Type B pancreatic cell (in vitro differentiated cells): Measurements from ENCODE around the gene NUDCD3. TPM values are rescaled to one million over a fixed set of nuclear protein-coding genes. Genes with fewer than 3 reads are reported as not detected.

Experiments used
- DNase-seq: peaks from one replicate; pipeline ENCODE4 v3.0.0; 2021; ENCODE audit warnings: mixed read lengths; ENCODE audit not compliant: unreplicated experiment; ENCODE audit errors: extremely low spot score
- H3K27ac Mint-ChIP-seq: 2 replicates; pipeline ENCODE4 v1.8.0; 2021; ENCODE audit warnings: mild to moderate bottlenecking, mixed read lengths
- H3K27me3 Mint-ChIP-seq: 2 replicates; pipeline ENCODE4 v1.8.0; 2021; ENCODE audit warnings: mixed read lengths
- H3K36me3 Mint-ChIP-seq: 2 replicates; pipeline ENCODE4 v1.8.0; 2021; ENCODE audit warnings: mixed read lengths
- H3K4me1 Mint-ChIP-seq: one replicate; pipeline ENCODE4 v1.8.0; 2021; ENCODE audit warnings: mixed read lengths; ENCODE audit not compliant: unreplicated experiment
- H3K4me3 Mint-ChIP-seq: 2 replicates; pipeline ENCODE4 v1.8.0; 2021; ENCODE audit warnings: mild to moderate bottlenecking, mixed read lengths
- H3K9me3 Mint-ChIP-seq: 2 replicates; pipeline ENCODE4 v1.8.0; 2021; ENCODE audit warnings: mixed read lengths
- total RNA-seq: library from RNA; stranded (reverse); gene quantifications from 2 replicates; pipeline ENCODE4 v1.2.1, GENCODE V29; 2021; ENCODE audit warnings: low replicate concordance
- TF ChIP-seq, protein P1 (sequence below): fragments of 200-600 bp; sonication (generic); conservative IDR thresholded peaks from 2 replicates; pipeline ENCODE4 v1.5.0; 2021; ENCODE audit warnings: antibody characterized with exemption, mild to moderate bottlenecking

The NUDCD3 gene
- total RNA-seq, 1 donor from 2014 or later: 88.5 TPM

- Mint-ChIP-seq H3K36me3 (peaks cover 25% of the 10 kb centered on the region), H3K27me3 (no peaks in the 10 kb centered on the region), H3K4me3 (no peak overlapping the region), H3K4me1 (peaks cover 12% of the 10 kb centered on the region), H3K9me3 (no peaks in the 10 kb centered on the region), H3K27ac (no peak overlapping the region)
- TF ChIP-seq, protein P1, sequence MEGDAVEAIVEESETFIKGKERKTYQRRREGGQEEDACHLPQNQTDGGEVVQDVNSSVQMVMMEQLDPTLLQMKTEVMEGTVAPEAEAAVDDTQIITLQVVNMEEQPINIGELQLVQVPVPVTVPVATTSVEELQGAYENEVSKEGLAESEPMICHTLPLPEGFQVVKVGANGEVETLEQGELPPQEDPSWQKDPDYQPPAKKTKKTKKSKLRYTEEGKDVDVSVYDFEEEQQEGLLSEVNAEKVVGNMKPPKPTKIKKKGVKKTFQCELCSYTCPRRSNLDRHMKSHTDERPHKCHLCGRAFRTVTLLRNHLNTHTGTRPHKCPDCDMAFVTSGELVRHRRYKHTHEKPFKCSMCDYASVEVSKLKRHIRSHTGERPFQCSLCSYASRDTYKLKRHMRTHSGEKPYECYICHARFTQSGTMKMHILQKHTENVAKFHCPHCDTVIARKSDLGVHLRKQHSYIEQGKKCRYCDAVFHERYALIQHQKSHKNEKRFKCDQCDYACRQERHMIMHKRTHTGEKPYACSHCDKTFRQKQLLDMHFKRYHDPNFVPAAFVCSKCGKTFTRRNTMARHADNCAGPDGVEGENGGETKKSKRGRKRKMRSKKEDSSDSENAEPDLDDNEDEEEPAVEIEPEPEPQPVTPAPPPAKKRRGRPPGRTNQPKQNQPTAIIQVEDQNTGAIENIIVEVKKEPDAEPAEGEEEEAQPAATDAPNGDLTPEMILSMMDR: no peak
- no peak for DNase-seq
Observed at GRCh38 chr7:44448922-44449583, 41.4 kb downstream of the NUDCD3 start.

- no peaks in the 10 kb centered on the region for H3K9me3 Mint-ChIP-seq
- H3K36me3 Mint-ChIP-seq: peaks cover 25% of the 10 kb centered on the region
- H3K4me1 Mint-ChIP-seq: peaks cover 12% of the 10 kb centered on the region
- TF ChIP-seq, protein P1: no peak
- no peak overlapping the region for H3K27ac Mint-ChIP-seq
- DNase-seq: no peak
- H3K4me3 Mint-ChIP-seq: no peak overlapping the region
- no peaks in the 10 kb centered on the region for H3K27me3 Mint-ChIP-seq
Observed at GRCh38 chr7:44447874-44448425, 42.5 kb downstream of the NUDCD3 start.

- Mint-ChIP-seq H3K36me3 (peaks cover 20% of the 10 kb centered on the region), H3K9me3 (no peaks in the 10 kb centered on the region), H3K4me3 (no peak overlapping the region), H3K27ac (no peak overlapping the region), H3K27me3 (no peaks in the 10 kb centered on the region), H3K4me1 (peaks cover 12% of the 10 kb centered on the region)
- TF ChIP-seq, protein P1: no peak
- DNase-seq: no peak
Observed at GRCh38 chr7:44445986-44446671, 44.3 kb downstream of the NUDCD3 start.

DNA sequence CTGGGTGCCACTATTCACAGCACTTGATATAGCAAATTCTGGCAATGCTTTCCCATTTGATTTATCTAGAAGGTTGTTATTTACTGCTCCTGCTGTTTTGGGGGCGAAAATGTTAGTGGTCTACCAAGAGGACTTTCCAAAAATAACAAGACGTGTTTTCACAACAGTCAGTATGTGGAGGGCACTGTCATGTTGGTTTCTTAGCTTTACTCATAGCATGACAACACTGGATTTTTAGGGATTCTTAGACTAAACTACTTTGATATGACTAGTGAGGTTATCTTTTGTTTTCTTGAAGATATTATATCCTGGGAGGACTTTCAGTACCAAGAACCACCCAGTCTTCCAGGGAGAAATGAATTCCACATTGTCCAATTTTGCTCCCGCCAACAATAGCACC, 49.4 kb downstream of the NUDCD3 start:
- DNase-seq: no peak
- Mint-ChIP-seq H3K9me3 (no peaks in the 10 kb centered on the region), H3K4me3 (no peak overlapping the region), H3K4me1 (no peaks in the 10 kb centered on the region), H3K27ac (no peak overlapping the region), H3K36me3 (peaks cover 7% of the 10 kb centered on the region), H3K27me3 (no peaks in the 10 kb centered on the region)
- TF ChIP-seq, protein P1: no peak

DNA sequence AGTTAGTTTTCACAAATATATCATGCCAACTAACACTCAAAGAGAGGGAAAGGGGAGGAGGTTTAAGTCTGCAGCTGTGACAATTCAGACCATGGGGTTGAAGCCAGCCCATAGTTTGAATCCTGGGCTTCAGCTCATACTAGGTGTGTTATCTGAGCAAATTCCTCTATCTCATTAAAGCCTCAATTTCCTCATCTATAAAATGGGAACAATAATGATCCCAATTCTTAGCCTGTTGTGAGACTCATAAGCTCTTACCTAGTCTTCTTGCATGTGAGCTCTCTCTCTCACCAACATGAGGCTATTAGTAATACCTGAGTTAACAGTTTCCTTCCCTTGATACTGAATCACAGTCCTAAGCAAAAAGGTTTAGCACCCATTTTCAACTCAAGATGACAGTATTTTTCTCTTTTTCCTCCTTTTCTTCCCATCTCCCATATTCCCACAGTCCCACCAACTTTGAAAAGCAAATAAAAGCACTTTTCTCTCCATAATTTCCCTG, 49.8 kb downstream of the NUDCD3 start:
- H3K9me3 Mint-ChIP-seq: no peaks in the 10 kb centered on the region
- no peak overlapping the region for H3K4me3 Mint-ChIP-seq
- TF ChIP-seq, protein P1: no peak
- no peaks in the 10 kb centered on the region for H3K4me1 Mint-ChIP-seq
- no peaks in the 10 kb centered on the region for H3K27me3 Mint-ChIP-seq
- DNase-seq: no peak
- no peak overlapping the region for H3K27ac Mint-ChIP-seq
- peaks cover 9% of the 10 kb centered on the region for H3K36me3 Mint-ChIP-seq
